Astrocyte of the cerebellum (primary cell): ENCODE results near the gene CHRNA4.

Experiments
- DNase-seq: peaks from one replicate; pipeline ENCODE4 v3.0.0-alpha.2; 2011; ENCODE audit warnings: low read depth
- H3K4me3 ChIP-seq: 2 replicates; pipeline ENCODE4 v1.5.1; 2011; ENCODE audit warnings: mild to moderate bottlenecking, low read depth, low read length, moderate library complexity
- CTCF ChIP-seq: IDR thresholded peaks from 2 replicates; pipeline ENCODE4 v1.5.1; 2012; ENCODE audit warnings: low read length, low read depth, moderate library complexity, mild to moderate bottlenecking; ENCODE audit errors: missing control alignments
- in situ Hi-C: cut with HindIII; loops from 2 replicates; pipeline ENCODE4 v1.10.0; 2017; ENCODE audit warnings: low sequenced_read_pairs

CHRNA4 gene

GRCh38 chr20:63401384-63402110 lies 40.4 kb upstream of the CHRNA4 start:
- H3K4me3 ChIP-seq: no peak overlapping the region
- DNase-seq: no peak
- in situ Hi-C loops: no loop called here
- no peak for TF ChIP-seq CTCF

GRCh38 chr20:63400486-63401210 lies 39.5 kb upstream of the CHRNA4 start:
- H3K4me3 ChIP-seq: no peak overlapping the region
- TF ChIP-seq CTCF: no peak
- in situ Hi-C loops: no loop called here
- DNase-seq: no peak

- no peak for DNase-seq
- in situ Hi-C loops: loop anchor here (10.0 kb wide), 2 partner anchors 75 to 195 kb away; partner anchors contain the start of gene KCNQ2
- no peak overlapping the region for H3K4me3 ChIP-seq
- TF ChIP-seq CTCF: no peak
Observed at GRCh38 chr20:63399596-63400375, 38.6 kb upstream of the CHRNA4 start.

- DNase-seq: no peak
- no peak for TF ChIP-seq CTCF
- H3K4me3 ChIP-seq: no peak overlapping the region
- in situ Hi-C loops: loop anchor here (10.0 kb wide), 2 partner anchors 76 to 194 kb away; partner anchors contain the start of gene KCNQ2
Observed at GRCh38 chr20:63398744-63399514, 37.8 kb upstream of the CHRNA4 start.

- DNase-seq: no peak
- TF ChIP-seq CTCF: no peak
- in situ Hi-C loops: loop anchor here (10.0 kb wide), 2 partner anchors 77 to 193 kb away; partner anchors contain the start of gene KCNQ2
- no peak overlapping the region for H3K4me3 ChIP-seq
Observed at GRCh38 chr20:63397946-63398450, 36.8 kb upstream of the CHRNA4 start.
